ENCODE measurements around the gene ZDHHC21. TPM values are rescaled to one million over a fixed set of nuclear protein-coding genes. Genes with fewer than 3 reads are reported as not detected.

The ZDHHC21 gene
- total and polyA plus RNA-seq, 2 experiments from 2014 or later, result 3.3 to 5.9 TPM

GRCh38 chr9:14591411-14591810 lies 101.8 kb downstream of the ZDHHC21 start:
- Histone ChIP-seq H3F3A (ENCODE audit: insufficient read depth) (no peaks in the 10 kb centered on the region), H3K79me2 (ENCODE audit: insufficient read depth) (no peaks in the 10 kb centered on the region), H2AFZ (no peak overlapping the region), H3K36me3 (ENCODE audit: low read depth) (no peaks in the 10 kb centered on the region), H3K4me3 (no peak overlapping the region), H3K9ac (no peak overlapping the region), H3K4me2 (ENCODE audit: unreplicated experiment) (no peak overlapping the region), H3K27me3 (replicated peaks; ENCODE audit: insufficient read depth) (no peaks in the 10 kb centered on the region), H3K9me2 (ENCODE audit: insufficient read depth) (no peaks in the 10 kb centered on the region), H3K27ac (no peak overlapping the region), H4K20me1 (ENCODE audit: insufficient read depth) (no peaks in the 10 kb centered on the region), H3K9me3 (ENCODE audit: low read depth) (no peaks in the 10 kb centered on the region), H3K4me1 (ENCODE audit: insufficient read depth) (no peaks in the 10 kb centered on the region)
- in situ Hi-C loops (cut with MboI), result no loop called here
- TF ChIP-seq EZH2 (IDR thresholded peaks at IDR 0.05; ENCODE audit: insufficient read depth, poor library complexity, severe bottlenecking) (no peak), EZH2phosphoT487 (IDR thresholded peaks at IDR 0.05; ENCODE audit: insufficient read depth, low read depth) (no peak)
- WGBS, 2 experiments (ENCODE audit: low coverage in 1 of 2, low lambda C conversion rate in 2 of 2, missing lambda C conversion rate in 2 of 2), result 88 to 89% methylated on average over 3 of the region's 3 CpGs
- no peak for DNase-seq

GRCh38 chr9:14585730-14586473 lies 107.3 kb downstream of the ZDHHC21 start:
- no peak overlapping the region for H3K27ac ChIP-seq
- H4K20me1 ChIP-seq (ENCODE audit: insufficient read depth), result no peaks in the 10 kb centered on the region
- TF ChIP-seq EZH2 (IDR thresholded peaks at IDR 0.05; ENCODE audit: insufficient read depth, poor library complexity, severe bottlenecking) (no peak), EZH2phosphoT487 (IDR thresholded peaks at IDR 0.05; ENCODE audit: insufficient read depth, low read depth) (no peak)
- DNase-seq, result no peak
- in situ Hi-C loops (cut with MboI), result no loop called here
- WGBS, 2 experiments (ENCODE audit: low coverage in 1 of 2, low lambda C conversion rate in 2 of 2, missing lambda C conversion rate in 2 of 2), result 77 to 79% methylated on average over 8 of the region's 8 CpGs
- no peaks in the 10 kb centered on the region for H3K36me3 ChIP-seq (ENCODE audit: low read depth)
- no peak overlapping the region for H3K4me2 ChIP-seq (ENCODE audit: unreplicated experiment)
- no peaks in the 10 kb centered on the region for H3K27me3 ChIP-seq (replicated peaks; ENCODE audit: insufficient read depth)
- no peak overlapping the region for H3K4me3 ChIP-seq
- H2AFZ ChIP-seq, result no peak overlapping the region
- no peaks in the 10 kb centered on the region for H3K9me2 ChIP-seq (ENCODE audit: insufficient read depth)
- H3K79me2 ChIP-seq (ENCODE audit: insufficient read depth), result no peaks in the 10 kb centered on the region
- H3F3A ChIP-seq (ENCODE audit: insufficient read depth), result no peaks in the 10 kb centered on the region
- H3K9ac ChIP-seq, result no peak overlapping the region
- H3K9me3 ChIP-seq (ENCODE audit: low read depth), result no peaks in the 10 kb centered on the region
- H3K4me1 ChIP-seq (ENCODE audit: insufficient read depth), result no peaks in the 10 kb centered on the region

DNA sequence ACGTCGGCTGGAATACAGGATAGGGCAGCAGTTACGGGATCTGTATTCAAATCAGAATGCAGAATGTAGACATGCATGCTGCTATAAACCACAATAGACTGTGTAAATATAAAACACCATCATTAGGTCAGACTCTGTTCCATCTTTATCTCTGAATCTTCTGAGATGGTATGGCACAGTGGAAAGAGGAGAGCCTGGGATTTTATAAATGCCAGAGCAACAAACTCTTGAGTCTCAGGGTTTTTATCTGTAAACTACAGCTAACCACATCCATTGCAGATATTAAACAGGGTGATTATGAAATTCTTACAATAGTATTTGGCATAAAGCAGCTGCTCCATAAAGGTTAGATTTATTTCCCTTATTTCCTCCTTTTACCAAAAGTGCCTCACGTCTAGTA lies 108.7 kb downstream of the ZDHHC21 start:
- H3K4me3 ChIP-seq, result no peak overlapping the region
- H3K27me3 ChIP-seq (replicated peaks; ENCODE audit: insufficient read depth), result no peaks in the 10 kb centered on the region
- no peaks in the 10 kb centered on the region for H3K9me2 ChIP-seq (ENCODE audit: insufficient read depth)
- H2AFZ ChIP-seq, result no peak overlapping the region
- no peak overlapping the region for H3K9ac ChIP-seq
- 64 to 73% methylated on average over 4 of the region's 4 CpGs for WGBS, 2 experiments (ENCODE audit: low coverage in 1 of 2, low lambda C conversion rate in 2 of 2, missing lambda C conversion rate in 2 of 2)
- no peaks in the 10 kb centered on the region for H3K36me3 ChIP-seq (ENCODE audit: low read depth)
- no peaks in the 10 kb centered on the region for H3F3A ChIP-seq (ENCODE audit: insufficient read depth)
- DNase-seq, result no peak
- no peak for TF ChIP-seq EZH2phosphoT487 (IDR thresholded peaks at IDR 0.05; ENCODE audit: insufficient read depth, low read depth)
- TF ChIP-seq EZH2 (IDR thresholded peaks at IDR 0.05; ENCODE audit: insufficient read depth, poor library complexity, severe bottlenecking), result no peak
- no peaks in the 10 kb centered on the region for H3K4me1 ChIP-seq (ENCODE audit: insufficient read depth)
- H3K4me2 ChIP-seq (ENCODE audit: unreplicated experiment), result no peak overlapping the region
- H4K20me1 ChIP-seq (ENCODE audit: insufficient read depth), result no peaks in the 10 kb centered on the region
- in situ Hi-C loops (cut with MboI), result no loop called here
- no peaks in the 10 kb centered on the region for H3K79me2 ChIP-seq (ENCODE audit: insufficient read depth)
- H3K9me3 ChIP-seq (ENCODE audit: low read depth), result no peaks in the 10 kb centered on the region
- H3K27ac ChIP-seq, result no peak overlapping the region

- TF ChIP-seq EZH2phosphoT487 (IDR thresholded peaks at IDR 0.05; ENCODE audit: insufficient read depth, low read depth) (no peak), EZH2 (IDR thresholded peaks at IDR 0.05; ENCODE audit: insufficient read depth, poor library complexity, severe bottlenecking) (no peak)
- no peak overlapping the region for H2AFZ ChIP-seq
- no peaks in the 10 kb centered on the region for H3K9me2 ChIP-seq (ENCODE audit: insufficient read depth)
- no peaks in the 10 kb centered on the region for H3F3A ChIP-seq (ENCODE audit: insufficient read depth)
- H3K4me1 ChIP-seq (ENCODE audit: insufficient read depth), result no peaks in the 10 kb centered on the region
- no peak overlapping the region for H3K27ac ChIP-seq
- H3K36me3 ChIP-seq (ENCODE audit: low read depth), result no peaks in the 10 kb centered on the region
- no peak overlapping the region for H3K4me2 ChIP-seq (ENCODE audit: unreplicated experiment)
- no peaks in the 10 kb centered on the region for H3K79me2 ChIP-seq (ENCODE audit: insufficient read depth)
- H3K9ac ChIP-seq, result no peak overlapping the region
- H3K9me3 ChIP-seq (ENCODE audit: low read depth), result no peaks in the 10 kb centered on the region
- no peak overlapping the region for H3K4me3 ChIP-seq
- no peak for DNase-seq
- no peaks in the 10 kb centered on the region for H3K27me3 ChIP-seq (replicated peaks; ENCODE audit: insufficient read depth)
- H4K20me1 ChIP-seq (ENCODE audit: insufficient read depth), result no peaks in the 10 kb centered on the region
- in situ Hi-C loops (cut with MboI), result no loop called here
Measured at GRCh38 chr9:14578030-14578429, 115.2 kb downstream of the ZDHHC21 start.
